SKM-1 treated with dmso at 0.1 percent for 144 hours (cell line): ENCODE measurements around the gene TGM3.

ENCODE experiments used
- DNase-seq: peaks from one replicate; lab custom pipeline; 2025; ENCODE audit not compliant: unreplicated experiment; lab: John Stamatoyannopoulos, UW

Gene TGM3

DNA sequence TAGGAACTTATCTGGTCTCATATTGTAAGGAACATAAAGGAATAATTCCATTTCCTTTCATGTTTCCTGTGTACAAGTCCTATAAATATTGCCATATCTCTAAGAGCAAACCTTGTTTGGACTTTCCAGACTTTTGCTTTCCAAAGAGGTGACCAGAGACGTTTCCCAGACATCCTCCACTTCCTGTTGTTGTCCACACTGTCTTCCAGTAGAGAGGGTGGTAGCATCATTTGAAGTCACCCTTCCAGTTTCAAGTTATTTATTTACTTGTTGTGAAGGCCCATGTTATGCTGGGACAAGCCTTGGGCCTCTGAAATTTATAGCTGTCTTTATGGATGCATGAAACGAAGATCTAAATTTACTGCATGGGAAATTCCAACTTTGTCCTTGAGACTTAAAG lies 10.6 kb upstream of the TGM3 start:
- DNase-seq, result no peak

DNA sequence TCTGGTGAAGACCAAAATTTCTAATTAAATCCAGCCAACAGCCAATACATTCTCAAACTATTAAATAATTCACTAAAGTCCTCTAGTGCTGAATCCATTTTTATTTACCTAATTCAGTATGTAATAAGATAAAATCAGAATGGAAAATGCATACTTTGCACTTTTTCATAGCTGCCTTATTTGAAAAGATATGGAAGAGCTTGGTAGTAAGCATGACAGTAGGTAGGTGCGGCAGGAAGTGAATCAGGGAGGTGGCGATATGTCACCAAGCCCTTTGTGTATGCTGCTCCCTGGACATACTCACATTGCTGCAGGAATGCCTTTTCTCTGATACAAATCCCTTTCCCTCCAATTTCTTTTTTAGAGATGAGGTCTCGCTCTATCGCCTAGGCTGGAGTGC lies 10.2 kb upstream of the TGM3 start:
- no peak for DNase-seq

DNA sequence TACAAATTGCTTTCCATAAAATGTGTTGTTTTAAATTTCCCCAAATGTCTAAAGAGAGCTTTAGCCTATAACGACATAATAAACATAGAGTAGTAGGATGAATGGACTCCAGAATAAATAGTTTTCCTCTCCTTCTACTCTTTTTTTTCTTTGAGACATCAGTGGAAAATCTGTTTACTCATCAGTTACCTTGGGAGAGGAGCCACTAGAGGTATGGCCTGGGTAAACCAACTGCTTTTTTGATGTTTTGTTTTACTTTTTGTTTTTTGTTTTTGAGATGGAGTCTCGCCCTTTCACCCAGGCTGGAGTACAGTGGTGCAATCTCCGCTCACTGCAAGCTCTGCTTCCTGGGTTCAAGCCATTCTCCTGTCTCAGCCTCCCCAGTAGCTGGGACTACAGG lies 8.3 kb upstream of the TGM3 start:
- DNase-seq, result no peak

DNA sequence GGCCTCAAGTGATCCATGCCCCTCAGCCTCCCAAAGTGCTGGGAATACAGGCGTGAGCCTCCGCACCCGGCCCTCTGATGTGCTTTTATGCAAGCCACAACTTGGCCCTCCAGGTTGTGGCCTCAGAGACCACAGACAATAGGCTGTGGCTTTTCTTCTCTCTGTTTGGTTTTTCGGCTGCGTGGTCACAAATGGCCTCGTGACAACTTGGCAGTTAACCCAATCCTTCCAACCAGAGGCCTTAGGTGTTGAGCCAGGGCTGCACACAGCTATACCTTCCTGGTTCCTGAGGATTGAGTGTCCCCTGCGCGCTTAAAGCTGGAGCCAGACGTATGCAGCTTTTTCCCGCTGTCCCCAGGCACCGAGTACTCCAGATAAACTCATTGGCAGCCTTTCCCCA lies 6.3 kb upstream of the TGM3 start:
- DNase-seq, result peak; percentile 11

DNA sequence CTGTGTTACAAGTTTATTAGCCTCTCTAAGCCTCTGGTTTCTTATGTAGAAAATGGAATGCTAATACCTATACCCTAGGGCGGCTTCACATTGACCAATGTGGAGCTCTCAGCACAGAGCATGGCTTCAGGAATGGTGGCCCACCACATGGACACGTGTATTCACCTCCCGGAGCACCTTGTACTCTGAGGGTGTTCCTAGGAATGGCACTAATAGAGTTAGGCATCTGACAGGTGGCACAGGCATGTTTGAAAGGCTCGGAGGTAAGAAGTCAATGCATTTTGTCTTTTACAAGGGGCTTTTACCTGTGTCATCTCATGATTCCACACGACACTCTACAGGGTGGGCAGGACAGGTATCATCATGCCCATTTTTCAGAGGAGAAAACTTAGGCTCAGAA lies 5.3 kb upstream of the TGM3 start:
- no peak for DNase-seq

DNA sequence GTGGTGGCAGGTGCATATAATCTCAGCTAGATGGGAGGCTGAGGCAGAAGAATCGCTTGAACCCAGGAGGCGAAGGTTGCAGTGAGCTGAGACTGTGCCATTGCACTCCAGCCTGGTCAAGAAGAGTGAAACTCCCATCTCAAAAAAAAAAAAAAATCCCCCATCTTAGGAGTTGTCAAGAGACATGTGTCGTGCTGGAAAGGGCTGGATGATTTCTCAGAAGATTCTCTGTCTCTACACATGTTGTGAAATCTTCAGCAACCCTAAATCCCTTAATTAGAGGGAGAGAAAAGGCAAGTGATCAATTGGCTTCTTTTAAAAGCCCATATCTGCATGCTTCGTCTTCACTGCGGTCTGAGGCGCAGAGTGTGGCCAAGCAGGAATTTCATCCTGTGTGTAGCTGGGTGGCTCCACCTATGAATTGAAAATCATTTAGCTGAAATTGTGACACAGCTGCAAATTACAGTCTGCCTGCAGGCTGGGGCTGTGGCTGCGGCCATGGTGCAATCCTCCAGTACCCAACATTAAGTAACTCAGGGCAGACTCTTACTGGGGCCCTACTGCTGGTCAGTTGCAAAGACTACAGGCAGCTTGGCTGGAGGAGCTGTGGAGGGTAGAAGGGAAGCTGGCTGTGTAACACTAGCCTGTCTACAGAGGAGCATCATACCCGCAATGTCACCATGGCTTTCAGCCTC lies 3.2 kb upstream of the TGM3 start:
- DNase-seq, result peak; percentile 87

DNA sequence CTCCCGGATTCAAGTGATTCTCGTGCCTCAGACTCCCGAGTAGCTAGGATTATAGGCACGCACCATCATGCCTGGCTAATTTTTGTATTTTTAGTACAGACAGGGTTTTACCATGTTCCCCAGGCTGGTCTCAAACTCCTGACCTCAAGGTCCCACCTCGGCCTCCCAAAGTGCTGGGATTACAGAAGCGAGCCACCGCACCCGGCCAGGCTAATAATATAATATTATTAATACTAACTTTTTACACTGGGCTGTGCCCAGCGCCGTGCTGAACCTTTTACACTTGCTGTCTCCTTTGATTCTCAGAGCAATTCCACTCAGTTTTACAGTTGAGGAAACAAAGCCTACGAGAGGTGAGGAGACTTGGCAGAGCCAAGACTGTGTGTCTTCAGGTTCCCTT lies 2.3 kb upstream of the TGM3 start:
- DNase-seq, result no peak

DNA sequence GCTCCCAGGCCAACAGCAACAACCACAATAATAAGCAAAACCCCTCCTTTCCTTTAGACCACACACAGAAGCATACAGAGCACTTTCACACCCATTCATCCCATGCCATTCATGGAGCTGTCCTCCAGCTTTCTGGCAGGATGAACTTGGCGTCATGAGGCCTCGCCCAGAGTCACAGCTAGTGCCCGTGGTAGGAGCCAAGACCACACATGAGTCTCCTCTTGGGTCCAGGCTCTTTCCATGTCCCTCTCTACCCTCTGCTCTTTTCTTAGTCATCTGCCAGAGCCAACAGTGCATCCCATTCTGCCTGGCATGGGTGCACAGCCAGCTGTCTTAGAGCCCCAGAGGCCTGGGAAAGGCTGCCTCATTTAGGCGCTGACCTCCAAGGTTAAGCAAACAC lies 1.8 kb upstream of the TGM3 start:
- no peak for DNase-seq

DNA sequence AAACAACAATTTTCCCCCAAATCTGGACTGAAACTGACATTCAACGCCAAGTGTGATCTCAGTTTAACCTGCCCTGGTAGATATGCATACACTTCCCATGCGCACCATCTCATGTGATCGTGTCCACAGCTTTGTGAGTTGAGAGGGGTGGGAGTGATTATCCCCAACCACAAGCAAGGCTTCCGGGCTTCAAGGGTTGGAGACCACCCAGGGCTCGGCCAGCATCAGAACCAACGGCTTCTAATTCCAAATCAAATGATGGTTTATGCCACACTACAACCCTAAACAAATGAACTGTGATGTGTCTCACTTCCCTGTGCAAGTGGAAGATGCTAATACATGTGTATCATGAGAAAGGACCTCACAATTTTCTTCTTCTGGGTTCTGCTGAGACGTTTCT lies 515 bp upstream of the TGM3 start:
- no peak for DNase-seq

DNA sequence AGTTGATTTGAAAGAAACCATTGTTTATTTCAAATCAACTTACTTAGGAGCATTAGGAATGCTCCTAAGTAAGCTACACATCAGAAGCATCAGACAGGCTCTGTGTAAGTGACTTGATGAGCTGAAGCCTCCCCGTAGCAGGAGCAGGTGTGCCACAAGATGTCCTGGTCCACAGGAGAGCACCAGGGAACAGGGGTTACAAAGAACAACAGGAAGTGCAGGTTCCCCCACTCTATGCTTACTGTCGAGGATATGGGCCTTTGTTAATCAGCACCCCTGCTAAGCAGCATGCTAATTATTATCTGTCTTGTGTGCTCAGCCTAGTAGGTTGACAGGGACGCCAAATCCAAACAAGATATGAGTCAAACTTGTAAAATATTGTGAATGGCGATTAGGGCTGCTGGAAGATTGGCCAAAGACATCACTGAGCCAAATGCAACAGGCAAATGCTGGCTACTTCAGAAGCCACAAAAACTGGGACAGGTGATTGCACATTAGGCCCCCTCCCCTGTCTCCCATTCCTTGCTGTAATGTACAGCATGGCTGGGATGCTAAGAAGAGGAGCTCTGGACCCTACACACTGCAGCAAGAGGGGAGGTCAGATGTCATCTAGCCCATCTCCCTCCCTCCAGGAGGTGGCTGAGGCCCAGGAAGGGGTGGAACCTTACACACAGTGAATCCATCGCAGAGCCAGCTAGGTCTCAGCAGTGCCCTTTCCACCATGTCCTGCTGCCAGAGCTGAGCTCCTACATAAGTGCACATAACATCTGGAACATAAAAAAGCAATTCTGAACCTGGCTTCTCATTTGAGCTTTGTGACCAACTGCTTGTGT lies 939 bp downstream of the TGM3 start:
- DNase-seq, result no peak

DNA sequence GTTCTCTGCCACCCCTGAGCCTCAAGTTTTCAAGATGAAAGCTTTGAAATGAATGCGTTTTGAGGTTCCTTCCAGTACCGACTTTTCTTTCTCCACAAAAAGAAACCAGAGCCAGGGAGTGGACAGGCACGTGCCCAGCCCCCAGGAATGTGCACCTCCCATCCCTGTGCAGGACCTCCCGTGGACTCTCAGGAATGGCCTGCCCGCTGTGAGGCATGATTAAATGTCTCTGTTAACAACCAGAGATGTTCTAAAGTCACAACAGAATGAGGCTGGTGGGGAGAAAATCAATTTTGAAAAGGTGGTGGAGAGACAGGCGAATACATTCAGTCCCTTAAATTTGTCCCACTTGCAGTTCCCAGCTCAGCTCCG lies 1.5 kb downstream of the TGM3 start:
- DNase-seq, result no peak

DNA sequence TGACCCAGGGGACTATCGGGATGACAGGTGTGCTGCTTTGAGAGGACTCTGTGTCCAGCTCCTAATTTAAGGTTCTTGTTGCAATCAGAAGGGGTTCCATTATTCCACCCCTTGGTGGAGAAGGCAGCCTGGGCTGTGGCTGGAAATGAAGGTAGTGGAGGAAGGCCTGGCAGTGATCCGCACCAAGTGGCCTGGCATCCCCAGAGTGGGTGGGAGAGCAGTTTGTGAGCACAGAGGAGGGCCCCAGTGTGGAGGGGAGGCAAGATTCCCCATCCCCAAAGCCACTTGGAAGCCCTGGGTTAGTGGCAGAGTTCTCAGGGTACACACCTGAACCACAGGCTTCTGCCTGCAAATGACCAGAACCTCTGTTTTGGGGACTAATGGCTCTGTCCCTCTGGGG lies 2.3 kb downstream of the TGM3 start:
- DNase-seq, result no peak

DNA sequence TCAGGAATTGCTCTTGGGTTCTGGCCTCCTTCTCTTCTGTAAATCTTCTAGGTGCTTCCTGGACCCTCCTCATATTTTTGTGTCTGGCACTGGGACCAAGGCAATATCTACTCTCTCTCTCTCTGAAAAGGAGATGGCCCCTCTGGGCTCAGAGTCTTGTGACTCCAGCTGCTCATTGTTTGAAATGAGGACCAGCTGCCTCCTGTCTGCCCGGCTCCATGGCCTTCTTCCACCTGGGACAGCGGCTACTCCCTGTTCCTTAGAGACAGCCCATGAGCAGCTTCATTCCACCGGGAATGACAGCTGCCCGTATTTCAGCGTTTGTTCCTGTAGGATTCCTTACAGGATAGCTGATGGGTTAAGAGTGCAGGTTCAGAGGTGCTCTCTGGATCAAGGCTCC lies 2.9 kb downstream of the TGM3 start:
- no peak for DNase-seq

DNA sequence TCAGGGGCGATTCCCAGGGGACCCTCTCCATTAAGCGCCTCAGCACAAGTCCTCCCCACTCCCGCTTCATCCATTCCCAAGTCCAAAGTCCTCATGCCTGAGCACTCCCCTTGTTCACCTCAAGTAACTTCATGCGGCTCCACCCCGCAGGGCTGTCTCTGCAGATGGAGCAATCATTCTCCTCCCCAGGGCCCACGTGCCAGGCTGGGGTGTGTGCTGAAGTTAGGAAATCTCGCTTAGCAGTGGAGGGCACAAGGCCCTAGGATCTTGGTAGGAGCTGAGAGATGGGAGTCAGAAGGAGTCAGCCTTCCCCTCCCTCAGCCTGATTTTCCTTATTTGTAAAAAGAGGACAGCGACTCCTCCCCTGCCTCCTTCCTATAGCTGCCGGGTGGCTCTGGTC lies 3.5 kb downstream of the TGM3 start:
- peak; percentile 57 for DNase-seq

DNA sequence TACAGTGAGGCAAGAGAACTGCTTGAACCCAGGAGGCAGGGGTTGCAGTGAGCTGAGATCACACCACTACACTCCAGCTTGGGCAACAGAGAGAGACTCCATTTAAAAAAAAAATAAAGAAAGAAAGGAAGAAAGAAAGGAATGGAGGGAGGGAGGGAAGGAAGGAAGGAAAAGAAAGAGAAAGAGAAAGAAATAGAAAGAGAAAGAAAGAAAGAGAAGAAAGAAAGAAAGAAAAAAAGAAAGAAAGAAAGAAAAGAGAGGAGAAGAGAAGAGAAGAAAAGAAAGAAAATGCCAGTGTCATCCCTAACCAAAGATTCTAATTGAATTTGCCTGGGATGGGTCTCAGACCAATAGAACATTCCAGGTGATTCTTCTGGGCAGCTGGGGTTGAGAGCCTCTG lies 4.2 kb downstream of the TGM3 start:
- DNase-seq, result no peak

DNA sequence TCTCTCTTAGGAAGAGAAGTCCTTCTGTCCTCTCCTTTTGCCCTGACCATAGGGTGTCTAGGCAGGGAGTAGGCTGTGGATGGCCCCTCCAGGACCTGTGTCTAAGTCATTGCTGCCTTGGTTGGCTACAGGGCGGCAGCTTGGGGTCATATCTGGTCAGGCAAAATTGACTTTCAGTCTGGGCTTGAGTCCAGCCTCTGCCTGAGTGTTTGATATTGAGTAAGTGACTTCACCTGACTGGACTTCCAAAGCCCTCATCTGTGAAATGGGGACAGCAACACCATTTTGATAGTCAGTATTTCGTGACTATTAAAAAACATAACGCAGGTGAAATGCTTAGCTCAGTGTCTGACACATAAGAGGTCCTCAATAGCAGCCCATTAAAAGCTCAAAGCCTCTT lies 4.6 kb downstream of the TGM3 start:
- no peak for DNase-seq

DNA sequence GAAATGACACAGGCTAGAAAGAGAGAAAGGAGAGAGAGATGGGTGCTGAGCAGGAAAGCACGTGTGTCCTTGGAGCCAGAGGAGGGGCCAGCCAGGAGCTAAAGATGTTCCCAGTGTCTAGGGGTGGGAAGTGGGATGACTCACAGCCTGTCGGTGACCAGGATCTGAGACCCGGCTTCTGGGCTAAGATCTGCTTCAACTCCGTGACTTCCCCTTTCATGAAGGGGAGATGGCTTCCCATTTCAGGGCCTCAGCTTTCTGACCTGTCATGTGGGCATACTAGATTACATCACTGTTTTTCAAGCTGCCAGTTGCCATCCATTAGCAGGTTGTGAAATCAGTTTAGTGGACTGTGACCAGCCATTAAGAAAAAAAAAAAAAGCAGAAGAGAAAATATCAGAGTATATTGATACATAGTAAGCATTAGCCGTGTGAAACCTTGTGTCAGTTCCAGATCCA lies 5.4 kb downstream of the TGM3 start:
- DNase-seq, result peak; percentile 93

DNA sequence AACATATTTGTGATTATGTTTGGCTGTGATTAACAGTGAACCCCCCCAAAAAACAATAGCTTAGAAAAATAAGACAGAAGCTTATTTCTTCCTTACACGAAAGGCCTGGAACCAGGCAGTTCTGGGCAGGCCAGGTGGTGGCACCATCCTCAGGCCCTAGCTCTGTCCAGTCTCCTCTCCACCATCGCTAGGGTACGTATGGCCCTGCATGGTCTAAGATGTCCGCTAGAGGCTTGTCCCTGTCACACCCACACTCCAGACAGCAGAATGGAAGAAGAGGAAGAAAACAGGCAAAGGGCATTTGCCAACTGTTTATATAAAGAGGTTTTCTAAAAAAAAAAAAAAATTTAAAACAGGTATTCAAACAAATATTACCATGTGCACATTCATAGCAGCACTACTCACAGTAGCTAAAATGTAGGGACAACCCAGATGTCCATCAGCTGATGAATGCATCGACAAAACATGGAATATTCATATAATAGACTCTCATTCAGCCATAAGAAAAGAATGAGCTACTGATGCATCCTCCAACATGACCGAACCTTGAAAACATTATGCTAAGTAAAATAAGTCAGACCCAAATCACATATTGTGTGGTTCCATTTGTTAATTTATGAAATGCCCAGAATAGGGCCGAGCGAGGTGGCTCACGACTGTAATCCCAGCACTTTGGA lies 6.7 kb downstream of the TGM3 start:
- no peak for DNase-seq

DNA sequence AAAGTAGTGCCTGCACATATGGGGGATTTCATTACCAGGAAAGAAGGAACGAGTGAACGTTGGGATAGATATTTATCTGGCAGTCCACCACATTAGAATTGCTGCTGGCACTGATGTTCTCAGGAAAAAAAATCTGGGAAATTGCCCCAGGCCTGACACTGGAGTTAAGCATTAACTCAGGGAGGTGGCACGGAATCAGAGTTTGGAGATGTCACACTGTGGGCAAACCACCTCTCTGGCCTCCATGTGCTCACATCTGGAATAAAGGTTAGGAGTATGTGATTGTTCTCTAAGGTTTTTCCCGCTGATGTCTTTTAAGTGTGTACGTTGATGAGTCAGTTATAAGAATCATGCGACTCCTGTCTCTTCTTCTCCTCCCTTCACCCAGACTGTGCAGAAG lies 7.9 kb downstream of the TGM3 start:
- no peak for DNase-seq

DNA sequence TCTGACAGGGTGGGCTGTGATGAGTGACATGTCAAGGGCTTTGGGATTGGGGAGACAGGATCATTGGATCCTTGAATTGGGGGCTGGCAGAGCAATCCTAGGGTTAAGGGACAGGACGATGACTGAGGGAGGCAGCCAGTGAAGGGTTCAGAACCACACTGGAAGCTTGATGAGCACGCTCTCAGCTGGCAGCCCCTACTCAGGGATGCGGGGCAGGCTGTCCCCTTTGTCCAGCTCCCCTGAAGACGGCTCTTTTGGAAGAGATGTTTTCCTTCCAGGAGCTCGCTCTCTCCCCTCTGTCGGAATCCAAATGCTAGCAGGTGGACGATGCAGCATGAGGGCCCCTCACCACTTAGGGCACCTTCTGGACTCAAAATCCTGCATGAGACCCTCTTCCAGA lies 8.4 kb downstream of the TGM3 start:
- DNase-seq, result no peak

DNA sequence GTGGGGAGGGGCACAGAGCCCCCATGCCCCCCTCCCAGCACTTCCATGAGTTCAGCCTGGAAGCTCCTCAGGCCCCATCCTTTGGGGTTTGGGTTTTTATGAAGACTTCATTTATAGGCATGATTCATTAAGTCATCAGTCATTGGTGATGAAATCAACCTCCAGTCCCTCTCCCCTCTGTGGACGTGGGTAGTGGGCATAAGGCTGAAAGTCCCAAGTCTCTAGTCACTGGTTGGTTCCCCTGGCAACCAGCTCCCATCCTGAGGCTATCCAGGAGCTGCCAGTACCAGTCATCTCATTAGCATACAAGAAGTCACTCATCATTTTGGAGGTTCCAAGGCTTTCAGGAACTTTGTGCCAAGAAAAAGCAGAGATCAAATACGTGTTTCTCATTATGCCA lies 9.2 kb downstream of the TGM3 start:
- DNase-seq, result no peak

DNA sequence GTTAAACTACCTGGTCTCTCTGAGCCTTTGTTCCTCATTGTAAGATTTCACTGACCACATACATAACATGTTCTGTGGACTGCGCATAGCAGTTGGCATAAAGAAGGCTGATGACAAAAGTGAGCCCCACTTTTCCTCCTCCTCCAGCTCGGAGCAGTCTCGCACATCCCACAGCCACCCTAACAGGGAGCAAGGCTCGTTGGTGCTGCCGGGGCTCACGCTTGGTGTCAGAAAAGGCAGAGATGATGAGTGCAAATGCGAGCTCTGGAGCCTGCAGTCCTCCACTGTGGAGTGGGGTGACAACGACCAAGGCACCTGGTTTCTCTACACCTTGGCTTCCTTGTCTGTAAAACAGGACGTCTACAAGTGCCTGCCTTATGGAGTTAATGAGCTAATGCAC lies 9.7 kb downstream of the TGM3 start:
- no peak for DNase-seq
